WERI-Rb-1 (cell line): ENCODE results near the gene ZBTB21.
"Not testable (repeated sequence)": the region's sequence is repeated elsewhere in the genome, so short reads cannot be mapped to it uniquely, and the experiment has no call there.

Experiments used
- DNase-seq: peaks from one replicate; pipeline ENCODE4 v3.0.0-alpha.2; 2020
- H3K27ac ChIP-seq: fragments of 250-450 bp; sonication (Bioruptor Pico); 2 replicates; pipeline ENCODE4 v1.5.1; 2020; ENCODE audit warnings: mild to moderate bottlenecking, moderate library complexity
- H3K27me3 ChIP-seq: fragments of 250-450 bp; sonication (Bioruptor Pico); 2 replicates; pipeline ENCODE4 v1.5.1; 2021; ENCODE audit warnings: mild to moderate bottlenecking, low read depth, moderate library complexity; ENCODE audit not compliant: insufficient read depth, severe bottlenecking
- H3K36me3 ChIP-seq: fragments of 250-450 bp; sonication (Bioruptor Pico); 2 replicates; pipeline ENCODE4 v1.5.1; 2020; ENCODE audit warnings: mild to moderate bottlenecking, moderate library complexity
- H3K4me3 ChIP-seq: 2 replicates; pipeline ENCODE4 v1.5.1; 2011; ENCODE audit warnings: low read depth, mild to moderate bottlenecking, control low read depth, low read length
- H3K9me3 ChIP-seq: fragments of 250-450 bp; sonication (Bioruptor Pico); 2 replicates; pipeline ENCODE4 v1.5.1; 2021; ENCODE audit warnings: mild to moderate bottlenecking, moderate library complexity; ENCODE audit not compliant: severe bottlenecking
- CTCF ChIP-seq: IDR thresholded peaks from 2 replicates; pipeline ENCODE4 v1.5.1; 2011; ENCODE audit warnings: low read depth, mild to moderate bottlenecking, control low read depth, inconsistent platforms, low read length

ZBTB21 gene

GRCh38 chr21:41950941-41951351 lies 59.2 kb downstream of the ZBTB21 start:
- peak; percentile 9; the same call in 1 of the 2 replicates for TF ChIP-seq CTCF
- peaks cover 16% of the 10 kb centered on the region for H3K36me3 ChIP-seq
- no peaks in the 10 kb centered on the region for H3K9me3 ChIP-seq
- H3K27me3 ChIP-seq: no peaks in the 10 kb centered on the region
- peak overlapping the region; percentile 71 for H3K27ac ChIP-seq
- peak overlapping the region; percentile 26 for H3K4me3 ChIP-seq
- peak; percentile 99 for DNase-seq

- H3K9me3 ChIP-seq: not testable (repeated sequence)
Observed at GRCh38 chr21:41949631-41950030, 60.5 kb downstream of the ZBTB21 start.

GRCh38 chr21:41948901-41949300 lies 61.3 kb downstream of the ZBTB21 start:
- Histone ChIP-seq H3K36me3 (peaks cover 16% of the 10 kb centered on the region), H3K27ac (no peak overlapping the region), H3K9me3 (no peaks in the 10 kb centered on the region), H3K27me3 (no peaks in the 10 kb centered on the region), H3K4me3 (no peak overlapping the region)
- TF ChIP-seq CTCF: no peak
- peak; percentile 9 for DNase-seq

More at GRCh38 chr21:41949631-41950030, 60.5 kb downstream of the ZBTB21 start:
- H3K27ac ChIP-seq: peak overlapping the region; percentile 71
- not testable (repeated sequence) for DNase-seq, H3K27me3 ChIP-seq, H3K4me3 ChIP-seq
- peaks cover 16% of the 10 kb centered on the region for H3K36me3 ChIP-seq

GRCh38 chr21:41948078-41948895 lies 61.9 kb downstream of the ZBTB21 start:
- no peak overlapping the region for H3K27ac ChIP-seq
- peaks cover 16% of the 10 kb centered on the region for H3K36me3 ChIP-seq
- no peaks in the 10 kb centered on the region for H3K27me3 ChIP-seq
- TF ChIP-seq CTCF: no peak
- no peak overlapping the region for H3K4me3 ChIP-seq
- no peaks in the 10 kb centered on the region for H3K9me3 ChIP-seq
- DNase-seq: peak; percentile 6

- H3K9me3 ChIP-seq: no peaks in the 10 kb centered on the region
- H3K36me3 ChIP-seq: peaks cover 15% of the 10 kb centered on the region
- no peak for DNase-seq
- no peak overlapping the region for H3K27ac ChIP-seq
- TF ChIP-seq CTCF: no peak
- no peak overlapping the region for H3K4me3 ChIP-seq
- no peaks in the 10 kb centered on the region for H3K27me3 ChIP-seq
Observed at GRCh38 chr21:41945982-41946381, 64.2 kb downstream of the ZBTB21 start.

GRCh38 chr21:41943851-41944250 lies 66.3 kb downstream of the ZBTB21 start:
- H3K27ac ChIP-seq: no peak overlapping the region
- no peak for DNase-seq
- peaks cover 20% of the 10 kb centered on the region for H3K36me3 ChIP-seq
- no peak overlapping the region for H3K4me3 ChIP-seq
- TF ChIP-seq CTCF: no peak
- H3K27me3 ChIP-seq: no peaks in the 10 kb centered on the region
- no peaks in the 10 kb centered on the region for H3K9me3 ChIP-seq
